ENCODE results near the gene DLGAP1.

GRCh38 chr18:3726238-3726951, 728.7 kb downstream of the DLGAP1 start:
- TF ChIP-seq CTCF (IDR thresholded peaks at IDR 0.05; ENCODE audit: insufficient read depth, low read length, poor library complexity, severe bottlenecking) (no peak), EZH2phosphoT487 (conservative IDR thresholded peaks at IDR 0.05; ENCODE audit: low read length) (no peak)
